Fibroblast of skin of right quadriceps (primary cell): ENCODE results near the gene LMO3.

Experiments used
- DNase-seq: peaks from one replicate; pipeline ENCODE4 v3.0.0-alpha.2; 2013

The LMO3 gene

GRCh38 chr12:16599081-16599480, 6.9 kb downstream of the LMO3 start:
- no peak for DNase-seq

GRCh38 chr12:16594797-16595196, 11.2 kb downstream of the LMO3 start:
- DNase-seq: no peak

- no peak for DNase-seq
These were observed 12.4 kb downstream of the LMO3 start for GRCh38 chr12:16593546-16593945.

GRCh38 chr12:16590645-16591044, 15.3 kb downstream of the LMO3 start:
- no peak for DNase-seq

GRCh38 chr12:16588812-16589211, 17.1 kb downstream of the LMO3 start:
- DNase-seq: no peak

GRCh38 chr12:16587514-16587913, 18.4 kb downstream of the LMO3 start:
- DNase-seq: no peak

GRCh38 chr12:16587110-16587453, 18.9 kb downstream of the LMO3 start:
- DNase-seq: no peak

- peak; percentile 9 for DNase-seq
These were observed 19.4 kb downstream of the LMO3 start for GRCh38 chr12:16586350-16587109.

- no peak for DNase-seq
These were observed 20.2 kb downstream of the LMO3 start for GRCh38 chr12:16585781-16586180.

GRCh38 chr12:16583969-16584745, 21.8 kb downstream of the LMO3 start:
- DNase-seq: peak; percentile 28

GRCh38 chr12:16581416-16581815, 24.5 kb downstream of the LMO3 start:
- no peak for DNase-seq

GRCh38 chr12:16579041-16579440, 26.9 kb downstream of the LMO3 start:
- no peak for DNase-seq

GRCh38 chr12:16573398-16574077, 32.4 kb downstream of the LMO3 start:
- no peak for DNase-seq

- DNase-seq: no peak
These were observed 37.1 kb downstream of the LMO3 start for GRCh38 chr12:16568873-16569272.

- no peak for DNase-seq
These were observed 41.3 kb downstream of the LMO3 start for GRCh38 chr12:16564675-16565074.

GRCh38 chr12:16563504-16563903, 42.5 kb downstream of the LMO3 start:
- no peak for DNase-seq

- no peak for DNase-seq
These were observed 43.0 kb downstream of the LMO3 start for GRCh38 chr12:16562921-16563320.

GRCh38 chr12:16562435-16562834, 43.5 kb downstream of the LMO3 start:
- no peak for DNase-seq

- DNase-seq: no peak
These were observed 45.7 kb downstream of the LMO3 start for GRCh38 chr12:16560273-16560672.

- peak; percentile 34 for DNase-seq
These were observed 50.3 kb downstream of the LMO3 start for GRCh38 chr12:16555630-16556029.

- no peak for DNase-seq
These were observed 52.5 kb downstream of the LMO3 start for GRCh38 chr12:16553457-16553856.

GRCh38 chr12:16552301-16552700, 53.7 kb downstream of the LMO3 start:
- no peak for DNase-seq

- DNase-seq: no peak
These were observed 60.1 kb downstream of the LMO3 start for GRCh38 chr12:16545836-16546235.

GRCh38 chr12:16542586-16542985, 63.4 kb downstream of the LMO3 start:
- DNase-seq: no peak
